ENCODE measurements around the gene TSLP.

TSLP gene

GRCh38 chr5:111071413-111071812 lies at the start of gene TSLP:
Gene TSLP, plus strand, starts transcription at chr5:111071713. Its CDS starts 178 bp downstream, at chr5:111071891.
- DNase-seq (ENCODE audit: low spot score) = no peak

DNA sequence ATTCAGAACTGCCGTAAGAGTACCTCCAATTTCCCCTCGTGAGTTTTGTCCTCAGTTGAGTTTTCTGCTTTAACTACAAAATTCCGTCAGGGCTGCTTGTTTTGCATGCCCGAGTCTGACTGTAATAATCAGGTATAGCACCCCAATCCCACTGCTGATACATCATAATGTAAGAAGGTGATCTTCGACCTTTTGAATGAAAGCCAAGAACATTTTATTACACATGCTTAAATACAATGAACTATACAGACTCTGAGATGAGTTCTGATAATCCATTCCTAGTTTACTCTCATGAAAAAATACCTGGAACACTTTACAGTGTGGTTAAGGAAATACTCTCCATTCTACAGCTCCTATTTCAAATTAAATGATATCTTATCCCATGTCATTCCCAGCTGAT lies 49.2 kb upstream of the TSLP start:
- no peak for DNase-seq (ENCODE audit: low spot score)

- no peak for DNase-seq (ENCODE audit: low spot score)
These were observed 42.6 kb upstream of the TSLP start for GRCh38 chr5:111028865-111029264.

GRCh38 chr5:111043712-111044506 lies 27.6 kb upstream of the TSLP start:
- DNase-seq (ENCODE audit: low spot score) = no peak

DNA sequence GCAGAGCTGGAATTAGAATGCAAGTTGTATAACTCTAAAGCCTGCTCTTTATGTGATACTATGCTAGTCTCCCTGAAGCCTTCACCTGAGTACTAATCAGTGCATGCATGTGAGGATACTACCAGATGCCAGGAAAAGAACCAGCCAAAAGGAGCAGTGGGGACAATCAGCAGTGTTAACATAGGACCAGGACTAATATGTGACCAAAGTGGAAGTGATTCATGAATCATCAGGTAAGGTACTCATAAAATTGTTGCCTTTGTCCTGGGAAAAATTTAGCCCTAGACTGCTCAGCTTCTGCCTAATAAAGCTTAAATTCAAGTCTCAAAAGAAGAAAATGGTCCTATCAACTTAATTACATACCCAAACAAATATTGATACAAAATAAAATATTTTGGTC lies 13.4 kb upstream of the TSLP start:
- no peak for DNase-seq (ENCODE audit: low spot score)

DNA sequence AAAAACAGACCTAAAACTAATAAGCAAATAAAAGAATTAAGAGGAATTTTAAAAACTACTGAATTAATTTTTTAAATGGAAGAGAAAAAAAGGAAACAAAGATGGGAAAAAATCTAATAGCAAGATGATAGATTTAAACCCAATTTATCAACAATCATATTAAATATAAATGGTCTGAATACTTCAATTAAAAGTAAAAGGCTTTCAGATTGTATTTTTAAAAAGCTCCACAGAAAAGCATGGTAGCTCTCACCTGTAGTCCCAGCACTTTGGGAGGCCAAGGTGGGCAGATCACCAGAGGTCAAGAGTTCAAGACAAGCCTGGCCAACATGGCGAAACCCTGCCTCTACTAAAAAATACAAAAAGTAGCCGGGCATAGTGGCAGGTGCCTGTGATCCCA lies 11.3 kb upstream of the TSLP start:
- no peak for DNase-seq (ENCODE audit: low spot score)

DNA sequence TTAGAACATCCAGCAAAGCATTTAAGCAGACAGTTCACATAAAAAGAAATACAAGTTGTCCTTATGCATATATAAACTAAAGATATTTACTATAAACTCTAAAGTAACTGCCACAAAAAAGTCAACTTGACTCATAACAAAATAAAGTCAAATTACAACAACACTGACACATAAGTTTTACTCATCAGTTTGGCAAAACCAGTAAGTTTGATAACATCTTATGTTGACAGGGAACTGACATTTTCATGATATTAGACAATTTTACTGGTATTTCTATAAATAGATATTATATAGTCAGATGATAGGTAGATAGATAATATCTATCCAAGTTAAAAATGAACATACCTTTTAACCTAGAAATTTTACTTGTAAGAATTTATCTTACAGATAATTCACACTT lies 9.9 kb upstream of the TSLP start:
- no peak for DNase-seq (ENCODE audit: low spot score)

DNA sequence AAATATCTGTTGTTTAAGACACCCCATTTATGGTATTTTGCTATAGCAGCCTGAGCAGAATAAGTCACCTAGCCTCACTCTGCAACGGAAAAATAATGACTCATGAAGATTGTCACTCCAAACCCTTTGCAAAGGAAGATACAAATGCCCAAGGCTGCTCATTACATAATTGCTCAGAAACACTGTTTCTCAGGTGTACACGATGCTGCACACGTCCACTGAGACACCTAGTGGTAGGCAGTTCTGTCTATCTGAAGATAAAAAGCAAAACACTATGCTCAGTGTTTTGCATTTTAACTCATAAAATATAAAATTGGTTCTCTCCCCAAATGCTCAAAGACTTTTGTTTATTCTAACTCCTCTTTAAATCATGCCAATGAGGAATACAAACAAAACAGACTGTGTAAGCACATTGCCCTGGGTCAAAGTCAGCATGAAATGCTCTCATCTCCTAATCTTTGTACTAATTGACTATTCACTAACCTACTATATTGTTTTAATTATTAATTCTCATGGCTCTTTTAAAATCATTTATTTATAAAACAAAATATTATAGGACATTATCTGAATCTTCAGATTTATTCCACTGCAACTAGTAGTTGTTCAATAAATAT lies 7.7 kb upstream of the TSLP start:
- no peak for DNase-seq (ENCODE audit: low spot score)

GRCh38 chr5:111066261-111066938 lies 5.1 kb upstream of the TSLP start:
- DNase-seq (ENCODE audit: low spot score) = no peak

GRCh38 chr5:111068213-111068612 lies 3.3 kb upstream of the TSLP start:
- DNase-seq (ENCODE audit: low spot score) = no peak

DNA sequence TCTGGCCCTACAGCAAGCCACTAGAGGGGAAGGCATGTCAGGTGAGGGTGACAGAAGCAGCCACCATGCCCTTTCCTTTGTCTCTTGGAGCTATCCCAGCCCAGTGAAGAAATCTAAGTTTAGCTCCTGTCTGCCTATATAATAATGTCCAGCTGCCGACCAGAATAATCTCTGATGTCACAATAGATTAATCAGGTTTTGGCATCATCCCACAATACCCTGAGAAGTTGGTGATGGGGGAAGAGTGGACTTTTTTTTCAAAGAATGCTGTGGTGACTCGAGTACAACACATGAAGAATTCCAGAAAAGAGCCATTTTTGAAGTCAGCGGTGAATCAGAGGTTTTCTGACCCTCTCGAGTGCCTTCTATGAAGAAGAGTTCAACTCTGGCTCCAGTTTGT lies 1.7 kb upstream of the TSLP start:
- DNase-seq (ENCODE audit: low spot score) = no peak

DNA sequence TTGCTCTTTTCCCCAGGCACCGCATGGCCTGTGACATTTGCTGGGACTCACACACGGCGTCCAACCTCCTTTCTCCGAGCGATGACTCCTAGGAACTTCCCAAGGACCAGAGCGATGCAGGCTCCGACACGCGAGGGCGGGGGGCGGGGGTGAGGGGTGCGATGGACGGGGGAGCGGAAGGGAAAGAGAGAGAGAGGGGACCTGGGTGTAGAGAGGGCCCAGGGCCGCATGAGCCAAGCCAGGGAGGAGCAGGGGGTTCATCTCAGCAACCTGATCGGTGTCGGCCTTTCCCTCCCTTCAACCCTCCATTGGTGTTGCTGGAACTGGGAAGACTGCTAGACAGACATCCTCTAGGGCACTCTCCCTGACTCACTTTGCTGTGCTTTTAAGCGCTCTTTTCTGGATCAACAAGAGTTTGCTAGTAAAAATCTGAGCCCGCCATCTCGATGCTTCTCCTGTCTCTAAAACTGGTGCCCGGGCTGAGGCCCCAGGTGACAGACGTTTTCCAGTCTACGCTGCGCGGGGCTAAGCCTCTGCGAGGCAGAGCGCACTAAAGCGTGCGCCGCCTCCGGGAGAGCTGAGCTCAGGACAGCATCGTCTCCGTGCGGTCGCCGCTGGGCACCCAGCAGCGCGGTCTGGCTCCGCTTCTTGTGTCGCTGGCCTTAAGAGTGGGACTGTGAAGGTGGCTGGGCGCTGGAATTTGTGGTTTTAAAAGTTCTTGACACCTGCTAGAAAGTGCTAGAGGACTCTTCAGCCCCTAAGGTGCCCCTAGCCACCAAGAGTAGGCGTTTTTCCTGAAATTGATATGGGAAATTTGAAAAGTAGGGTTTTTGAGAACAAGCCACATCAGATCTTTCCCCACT lies 1.0 kb upstream of the TSLP start:
- no peak for DNase-seq (ENCODE audit: low spot score)

GRCh38 chr5:111072949-111073682 lies 1.6 kb downstream of the TSLP start:
- peak; percentile 23 for DNase-seq (ENCODE audit: low spot score)

- DNase-seq (ENCODE audit: low spot score) = no peak
These were observed 2.7 kb downstream of the TSLP start for GRCh38 chr5:111074244-111074643.

- DNase-seq (ENCODE audit: low spot score) = no peak
These were observed 4.0 kb downstream of the TSLP start for GRCh38 chr5:111075520-111075919.

DNA sequence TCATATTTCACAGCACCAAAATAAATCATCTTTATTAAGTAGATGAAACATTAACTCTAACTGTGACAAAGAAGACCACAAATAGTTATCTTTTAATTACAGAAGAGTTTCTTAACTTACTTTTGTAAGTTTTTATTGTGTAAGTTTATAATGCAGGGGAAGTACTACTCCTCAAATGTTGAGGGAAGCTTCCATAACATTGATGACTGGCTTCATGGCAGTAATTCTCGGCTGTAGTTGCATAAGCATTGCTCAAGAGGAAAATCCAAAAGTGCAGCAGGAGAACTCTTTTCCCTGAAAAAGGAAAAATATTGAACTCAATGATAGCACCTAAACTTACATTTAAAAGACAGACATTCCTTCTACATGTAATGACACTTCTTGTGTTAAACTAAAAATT lies 4.6 kb downstream of the TSLP start:
- no peak for DNase-seq (ENCODE audit: low spot score)

GRCh38 chr5:111077678-111078077 lies 6.2 kb downstream of the TSLP start:
- DNase-seq (ENCODE audit: low spot score) = no peak

DNA sequence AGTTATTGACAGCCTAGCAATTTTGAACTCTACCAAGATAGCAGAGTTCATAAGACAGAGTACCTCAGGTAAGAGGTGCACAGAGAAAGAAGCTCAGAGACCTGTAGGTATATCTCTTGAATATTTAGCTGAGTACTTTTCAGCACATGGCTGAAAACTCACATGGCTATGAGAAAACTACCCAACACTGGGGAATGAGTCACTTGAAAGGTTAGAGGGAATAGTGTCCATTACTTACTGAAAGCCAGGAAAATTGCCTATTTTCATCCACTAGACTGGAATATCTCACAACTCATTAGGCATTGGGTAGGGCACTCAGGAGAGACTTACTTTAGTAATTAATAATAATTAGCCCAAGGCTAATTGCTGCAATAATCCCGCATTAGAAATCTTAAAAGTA lies 8.3 kb downstream of the TSLP start:
- no peak for DNase-seq (ENCODE audit: low spot score)

GRCh38 chr5:111083323-111083722 lies 11.8 kb downstream of the TSLP start:
- no peak for DNase-seq (ENCODE audit: low spot score)

- DNase-seq (ENCODE audit: low spot score) = peak; percentile 92
These were observed 20.7 kb downstream of the TSLP start, which contains the start of gene WDR36 for GRCh38 chr5:111092062-111092853. Gene WDR36, plus strand, starts transcription at chr5:111092348. Its CDS starts 109 bp downstream, at chr5:111092457.

- no peak for DNase-seq (ENCODE audit: low spot score)
These were observed 24.5 kb downstream of the TSLP start for GRCh38 chr5:111095982-111096381.

Measured in CD4-positive, alpha-beta T cell treated with Interleukin-15 for 4 hours (primary cell).